Neural progenitor cell (in vitro differentiated cells): Measurements from ENCODE around the gene FYN. TPM values are rescaled to one million over a fixed set of nuclear protein-coding genes. Genes with fewer than 3 reads are reported as not detected.

ENCODE experiments used
- DNase-seq: peaks from one replicate; pipeline ENCODE4 v3.0.0-alpha.2; 2016; ENCODE audit warnings: low spot score
- H2AFZ ChIP-seq: fragments of 200-600 bp; sonication (generic); replicated peaks from 2 replicates; pipeline ENCODE4 v1.6.1; 2016; ENCODE audit warnings: antibody characterized with exemption
- H3F3A ChIP-seq: fragments of 200-600 bp; sonication (generic); 2 replicates; pipeline ENCODE4 v1.6.1; 2016; ENCODE audit warnings: antibody characterized with exemption, low read depth
- H3K27ac ChIP-seq: fragments of 200-600 bp; sonication (generic); 2 replicates; pipeline ENCODE4 v1.5.1; 2016; ENCODE audit warnings: mild to moderate bottlenecking
- H3K27me3 ChIP-seq: fragments of 200-600 bp; sonication (generic); 2 replicates; pipeline ENCODE4 v1.6.1; 2016; ENCODE audit warnings: mild to moderate bottlenecking, moderate library complexity
- H3K36me3 ChIP-seq: fragments of 200-600 bp; sonication (generic); 2 replicates; pipeline ENCODE4 v1.5.1; 2016
- H3K4me1 ChIP-seq: fragments of 200-600 bp; sonication (generic); 2 replicates; pipeline ENCODE4 v1.6.1; 2016; ENCODE audit warnings: mixed run types
- H3K4me2 ChIP-seq: fragments of 200-600 bp; sonication (generic); 2 replicates; pipeline ENCODE4 v1.6.1; 2016
- H3K4me3 ChIP-seq: fragments of 200-600 bp; sonication (generic); 2 replicates; pipeline ENCODE4 v1.5.1; 2016
- H3K79me2 ChIP-seq: fragments of 200-600 bp; sonication (generic); 2 replicates; pipeline ENCODE4 v1.6.1; 2016; ENCODE audit warnings: low read depth
- H3K9ac ChIP-seq: fragments of 200-600 bp; sonication (generic); 2 replicates; pipeline ENCODE4 v1.6.1; 2016
- H3K9me3 ChIP-seq: fragments of 200-600 bp; sonication (generic); 2 replicates; pipeline ENCODE4 v1.5.1; 2016; ENCODE audit warnings: low read depth
- H4K20me1 ChIP-seq: fragments of 200-600 bp; sonication (generic); 2 replicates; pipeline ENCODE4 v1.6.1; 2016; ENCODE audit warnings: low read depth
- H3K27ac Mint-ChIP-seq: 3 replicates; pipeline ENCODE4 v1.8.0; 2021; ENCODE audit warnings: mixed read lengths
- H3K27me3 Mint-ChIP-seq: 2 replicates; pipeline ENCODE4 v1.8.0; 2022; ENCODE audit warnings: low read depth, mild to moderate bottlenecking, inconsistent platforms, moderate library complexity, mixed read lengths; ENCODE audit not compliant: insufficient read depth
- H3K36me3 Mint-ChIP-seq: 3 replicates; pipeline ENCODE4 v1.8.0; 2021; ENCODE audit warnings: mixed read lengths
- H3K4me1 Mint-ChIP-seq: 3 replicates; pipeline ENCODE4 v1.8.0; 2021; ENCODE audit warnings: mixed read lengths
- H3K4me3 Mint-ChIP-seq: 3 replicates; pipeline ENCODE4 v1.8.0; 2021; ENCODE audit warnings: mild to moderate bottlenecking, moderate library complexity, mixed read lengths
- H3K9me3 Mint-ChIP-seq: 3 replicates; pipeline ENCODE4 v1.8.0; 2020; ENCODE audit warnings: mixed read lengths
- CTCF ChIP-seq: fragments of 200-600 bp; sonication (generic); IDR thresholded peaks from 2 replicates; pipeline ENCODE4 v1.5.1; 2017; ENCODE audit warnings: antibody characterized with exemption, mild to moderate bottlenecking
- EZH2 ChIP-seq: fragments of 200-600 bp; sonication (generic); IDR thresholded peaks from 2 replicates; pipeline ENCODE4 v1.6.1; 2017; ENCODE audit warnings: antibody characterized with exemption, mild to moderate bottlenecking, moderate library complexity
- EZH2phosphoT487 ChIP-seq: fragments of 200-600 bp; sonication (generic); IDR thresholded peaks from 2 replicates; pipeline ENCODE4 v1.6.1; 2017; ENCODE audit warnings: antibody characterized with exemption
- total RNA-seq: library from RNA; depleted of rRNA; stranded (reverse); fragments of >200 nt; gene quantifications from 2 replicates; pipeline ENCODE4 v1.2.3, GENCODE V29; 2015; ENCODE audit warnings: low replicate concordance

Gene FYN
- total RNA-seq, 1 donor from 2014 or later = 167 TPM

GRCh38 chr6:111653434-111653833, 219.8 kb downstream of the FYN start:
- H3K9me3 ChIP-seq = no peaks in the 10 kb centered on the region
- H3K27ac ChIP-seq = no peak overlapping the region
- H3F3A ChIP-seq = no peaks in the 10 kb centered on the region
- no peak for DNase-seq
- no peak overlapping the region for H3K4me3 ChIP-seq
- Mint-ChIP-seq H3K4me1 (no peaks in the 10 kb centered on the region), H3K27ac (peak overlapping the region; percentile 21), H3K27me3 (peaks cover 6% of the 10 kb centered on the region), H3K36me3 (peaks cover 2% of the 10 kb centered on the region), H3K4me3 (no peak overlapping the region), H3K9me3 (no peaks in the 10 kb centered on the region)
- H3K4me1 ChIP-seq = no peaks in the 10 kb centered on the region
- no peaks in the 10 kb centered on the region for H3K27me3 ChIP-seq
- H3K9ac ChIP-seq = no peak overlapping the region
- H3K36me3 ChIP-seq = no peaks in the 10 kb centered on the region
- H3K79me2 ChIP-seq = no peaks in the 10 kb centered on the region
- no peak overlapping the region for H3K4me2 ChIP-seq
- no peak overlapping the region for H2AFZ ChIP-seq
- no peaks in the 10 kb centered on the region for H4K20me1 ChIP-seq
- TF ChIP-seq CTCF (no peak), EZH2phosphoT487 (no peak), EZH2 (no peak)

- Histone ChIP-seq H3K36me3 (no peaks in the 10 kb centered on the region), H3K27me3 (no peaks in the 10 kb centered on the region), H3K4me2 (no peak overlapping the region), H3K4me3 (no peak overlapping the region), H4K20me1 (no peaks in the 10 kb centered on the region), H3K79me2 (no peaks in the 10 kb centered on the region), H3K27ac (no peak overlapping the region), H2AFZ (no peak overlapping the region), H3K9me3 (no peaks in the 10 kb centered on the region), H3K4me1 (no peaks in the 10 kb centered on the region), H3K9ac (no peak overlapping the region), H3F3A (no peaks in the 10 kb centered on the region)
- no peak for DNase-seq
- peaks cover 4% of the 10 kb centered on the region for H3K4me1 Mint-ChIP-seq
- peaks cover 2% of the 10 kb centered on the region for H3K9me3 Mint-ChIP-seq
- TF ChIP-seq EZH2 (no peak), EZH2phosphoT487 (no peak), CTCF (no peak)
- H3K27me3 Mint-ChIP-seq = peaks cover 6% of the 10 kb centered on the region
- H3K4me3 Mint-ChIP-seq = no peak overlapping the region
- no peak overlapping the region for H3K27ac Mint-ChIP-seq
- peaks cover 4% of the 10 kb centered on the region for H3K36me3 Mint-ChIP-seq
These were observed 221.1 kb downstream of the FYN start for GRCh38 chr6:111652156-111652555.

GRCh38 chr6:111651185-111652034, 221.8 kb downstream of the FYN start:
- H3K27ac Mint-ChIP-seq = no peak overlapping the region
- DNase-seq = no peak

More at GRCh38 chr6:111651185-111652034, 221.8 kb downstream of the FYN start:
- Mint-ChIP-seq H3K36me3 (peaks cover 4% of the 10 kb centered on the region), H3K4me3 (no peak overlapping the region), H3K4me1 (peaks cover 4% of the 10 kb centered on the region), H3K9me3 (peaks cover 2% of the 10 kb centered on the region), H3K27me3 (peaks cover 6% of the 10 kb centered on the region)
- Histone ChIP-seq H4K20me1 (no peaks in the 10 kb centered on the region), H3K4me2 (no peak overlapping the region), H3K27me3 (no peaks in the 10 kb centered on the region), H3K79me2 (no peaks in the 10 kb centered on the region), H3F3A (no peaks in the 10 kb centered on the region), H3K27ac (no peak overlapping the region), H3K9ac (no peak overlapping the region), H3K4me1 (no peaks in the 10 kb centered on the region), H3K36me3 (no peaks in the 10 kb centered on the region), H2AFZ (no peak overlapping the region), H3K9me3 (no peaks in the 10 kb centered on the region), H3K4me3 (no peak overlapping the region)
- TF ChIP-seq CTCF = no peak
- TF ChIP-seq EZH2phosphoT487 = no peak
- TF ChIP-seq EZH2 = no peak
